A673 (cell line): ENCODE data around the gene POP4.

Experiments
- EZH2 ChIP-seq: fragments of 200-600 bp; sonication (generic); IDR thresholded peaks from 2 replicates; pipeline ENCODE4 v1.6.1; 2017; ENCODE audit warnings: borderline replicate concordance, low read depth, mild to moderate bottlenecking, mixed read lengths, antibody characterized with exemption, low read length; ENCODE audit not compliant: poor library complexity, severe bottlenecking
- TF ChIP-seq, protein P1 (sequence below): fragments of 300-800, 200-600 bp; sonication (generic); conservative IDR thresholded peaks from 2 replicates; pipeline ENCODE4 v1.5.1; 2017; ENCODE audit warnings: low read depth, mild to moderate bottlenecking, antibody characterized with exemption, low read length, moderate library complexity, mixed read lengths

DNA sequence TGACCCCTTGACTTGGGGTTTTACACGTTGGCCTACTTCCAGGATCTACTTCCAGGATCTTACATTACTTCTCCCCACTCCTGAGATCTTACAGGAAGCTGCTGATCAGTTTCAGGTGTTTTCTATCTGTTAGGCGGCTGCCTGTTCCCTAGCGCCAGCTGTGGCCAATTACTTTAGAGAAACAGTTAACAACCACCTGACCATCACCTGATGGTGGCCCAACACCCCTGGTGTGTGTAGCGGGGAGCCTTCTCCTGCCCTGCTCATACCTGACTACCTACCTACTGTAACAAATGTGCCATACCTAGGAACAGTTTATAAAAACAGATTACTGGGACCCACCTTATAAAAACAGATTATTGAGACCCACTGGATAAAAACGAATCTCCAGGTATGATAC, 2.8 kb upstream of the POP4 start:
- TF ChIP-seq, protein P1, sequence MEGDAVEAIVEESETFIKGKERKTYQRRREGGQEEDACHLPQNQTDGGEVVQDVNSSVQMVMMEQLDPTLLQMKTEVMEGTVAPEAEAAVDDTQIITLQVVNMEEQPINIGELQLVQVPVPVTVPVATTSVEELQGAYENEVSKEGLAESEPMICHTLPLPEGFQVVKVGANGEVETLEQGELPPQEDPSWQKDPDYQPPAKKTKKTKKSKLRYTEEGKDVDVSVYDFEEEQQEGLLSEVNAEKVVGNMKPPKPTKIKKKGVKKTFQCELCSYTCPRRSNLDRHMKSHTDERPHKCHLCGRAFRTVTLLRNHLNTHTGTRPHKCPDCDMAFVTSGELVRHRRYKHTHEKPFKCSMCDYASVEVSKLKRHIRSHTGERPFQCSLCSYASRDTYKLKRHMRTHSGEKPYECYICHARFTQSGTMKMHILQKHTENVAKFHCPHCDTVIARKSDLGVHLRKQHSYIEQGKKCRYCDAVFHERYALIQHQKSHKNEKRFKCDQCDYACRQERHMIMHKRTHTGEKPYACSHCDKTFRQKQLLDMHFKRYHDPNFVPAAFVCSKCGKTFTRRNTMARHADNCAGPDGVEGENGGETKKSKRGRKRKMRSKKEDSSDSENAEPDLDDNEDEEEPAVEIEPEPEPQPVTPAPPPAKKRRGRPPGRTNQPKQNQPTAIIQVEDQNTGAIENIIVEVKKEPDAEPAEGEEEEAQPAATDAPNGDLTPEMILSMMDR = no peak
- no peak for TF ChIP-seq EZH2
